Coronary artery (tissue), 2 donors: ENCODE data around the gene SHCBP1L.
"Not testable (repeated sequence)": the region's sequence is repeated elsewhere in the genome, so short reads cannot be mapped to it uniquely, and the experiment has no call there.

Source experiments
- DNase-seq: peaks from one replicate; pipeline ENCODE4 v3.0.0-alpha.2; 2017; ENCODE audit warnings: low spot score
- H3K27ac ChIP-seq, 2 donors: fragments of 200-600 bp; sonication (generic); one replicate each; pipeline ENCODE4 v1.5.1; 2016 to 2019
- H3K4me3 ChIP-seq: fragments of 200-600 bp; sonication (generic); 2 replicates; pipeline ENCODE4 v1.5.1; 2016; ENCODE audit warnings: mild to moderate bottlenecking, moderate library complexity
- TF ChIP-seq, protein P1 (sequence below): fragments of 200-600 bp; sonication (generic); IDR thresholded peaks from one replicate; pipeline ENCODE4 v1.5.1; 2019; ENCODE audit warnings: antibody characterized with exemption

SHCBP1L gene

GRCh38 chr1:182925661-182926060 is 27.3 kb downstream of the SHCBP1L start:
- TF ChIP-seq, protein P1, sequence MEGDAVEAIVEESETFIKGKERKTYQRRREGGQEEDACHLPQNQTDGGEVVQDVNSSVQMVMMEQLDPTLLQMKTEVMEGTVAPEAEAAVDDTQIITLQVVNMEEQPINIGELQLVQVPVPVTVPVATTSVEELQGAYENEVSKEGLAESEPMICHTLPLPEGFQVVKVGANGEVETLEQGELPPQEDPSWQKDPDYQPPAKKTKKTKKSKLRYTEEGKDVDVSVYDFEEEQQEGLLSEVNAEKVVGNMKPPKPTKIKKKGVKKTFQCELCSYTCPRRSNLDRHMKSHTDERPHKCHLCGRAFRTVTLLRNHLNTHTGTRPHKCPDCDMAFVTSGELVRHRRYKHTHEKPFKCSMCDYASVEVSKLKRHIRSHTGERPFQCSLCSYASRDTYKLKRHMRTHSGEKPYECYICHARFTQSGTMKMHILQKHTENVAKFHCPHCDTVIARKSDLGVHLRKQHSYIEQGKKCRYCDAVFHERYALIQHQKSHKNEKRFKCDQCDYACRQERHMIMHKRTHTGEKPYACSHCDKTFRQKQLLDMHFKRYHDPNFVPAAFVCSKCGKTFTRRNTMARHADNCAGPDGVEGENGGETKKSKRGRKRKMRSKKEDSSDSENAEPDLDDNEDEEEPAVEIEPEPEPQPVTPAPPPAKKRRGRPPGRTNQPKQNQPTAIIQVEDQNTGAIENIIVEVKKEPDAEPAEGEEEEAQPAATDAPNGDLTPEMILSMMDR, result no peak
- no peak overlapping the region for H3K27ac ChIP-seq
- H3K4me3 ChIP-seq, result no peak overlapping the region
- no peak for DNase-seq

DNA sequence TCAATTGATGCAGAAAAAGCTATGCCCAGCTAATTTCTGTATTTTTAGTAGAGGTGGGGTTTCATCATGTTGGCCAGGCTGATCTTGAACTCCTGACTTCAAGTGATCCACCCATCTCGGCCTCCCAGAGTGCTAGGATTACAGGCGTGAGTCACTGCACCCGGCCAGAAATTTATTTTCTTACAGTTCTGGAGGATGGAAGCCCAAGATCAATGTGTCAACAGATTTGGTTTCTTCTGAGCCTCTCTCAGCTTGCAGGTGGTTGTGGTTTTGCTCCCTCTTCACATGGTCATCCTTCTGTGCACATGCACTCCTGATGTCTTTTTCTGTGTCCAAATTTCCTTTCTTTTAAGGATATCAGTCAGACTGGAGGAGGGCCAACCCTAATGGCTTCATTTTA is 35.6 kb downstream of the SHCBP1L start:
- Histone ChIP-seq H3K27ac (no peak overlapping the region), H3K4me3 (no peak overlapping the region)
- DNase-seq, result no peak
- TF ChIP-seq, protein P1, result no peak

DNA sequence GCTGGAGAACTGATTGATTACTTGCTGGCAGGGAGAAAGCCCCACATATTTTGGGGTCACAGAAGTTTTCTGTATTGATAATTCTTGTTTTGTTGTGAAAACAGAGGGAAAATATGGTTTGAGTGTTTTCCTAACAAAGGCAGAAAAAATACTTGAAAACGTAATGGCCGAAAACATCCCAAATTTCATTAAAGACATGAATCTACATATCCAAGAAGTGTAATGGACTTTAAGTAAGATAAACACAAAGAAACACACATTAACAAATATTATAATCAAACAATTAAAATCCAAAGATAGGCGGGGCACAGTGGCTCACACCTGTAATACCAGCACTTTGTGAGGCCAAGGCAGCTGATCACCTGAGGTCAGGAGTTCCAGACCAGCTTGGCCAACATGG is 39.6 kb downstream of the SHCBP1L start:
- Histone ChIP-seq H3K4me3 (no peak overlapping the region), H3K27ac (no peak overlapping the region)
- TF ChIP-seq, protein P1, result no peak
- DNase-seq, result no peak

DNA sequence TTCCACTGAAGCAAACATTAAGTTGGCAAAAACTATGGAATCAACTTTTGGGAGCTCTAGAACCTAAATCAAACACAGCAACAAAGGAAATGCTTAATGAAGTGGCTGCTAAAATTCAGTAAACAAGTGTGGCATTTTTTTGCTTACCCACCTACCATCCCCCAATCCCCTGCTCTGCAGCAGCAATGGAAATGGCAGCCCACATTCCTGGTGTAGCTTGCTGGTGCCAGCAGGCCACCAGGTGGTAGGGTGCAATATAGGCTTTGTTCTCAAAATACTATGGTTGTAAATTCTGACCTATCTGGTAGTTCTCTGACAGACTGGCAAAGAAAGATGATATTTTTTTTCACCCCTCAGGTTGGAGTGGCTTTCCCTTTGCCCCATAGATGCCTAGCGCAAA is 42.8 kb downstream of the SHCBP1L start:
- TF ChIP-seq, protein P1, result no peak
- Histone ChIP-seq H3K27ac (no peak overlapping the region), H3K4me3 (no peak overlapping the region)
- no peak for DNase-seq

DNA sequence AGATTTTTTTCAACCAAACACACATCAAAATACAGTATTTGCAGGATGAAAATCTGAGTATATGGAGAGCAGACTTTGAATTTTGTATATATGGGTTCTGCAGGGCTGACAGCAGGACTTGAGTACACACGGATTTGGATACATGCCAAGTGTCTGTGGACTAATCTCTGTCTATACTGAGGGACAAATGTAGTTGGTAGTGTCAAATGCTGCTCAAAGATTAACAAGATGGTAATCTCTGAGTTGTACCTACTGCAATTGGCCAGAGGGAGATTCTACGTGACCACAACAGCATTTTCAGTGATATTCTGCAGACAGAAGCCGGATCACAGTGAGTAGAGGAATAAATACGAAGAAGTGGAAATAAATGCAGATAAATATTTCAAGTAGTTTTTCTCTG is 43.4 kb downstream of the SHCBP1L start:
- no peak overlapping the region for H3K27ac ChIP-seq
- DNase-seq, result no peak
- H3K4me3 ChIP-seq, result no peak overlapping the region
- TF ChIP-seq, protein P1, result no peak

GRCh38 chr1:182905321-182905720 is 47.6 kb downstream of the SHCBP1L start:
- DNase-seq, result no peak
- TF ChIP-seq, protein P1, result no peak
- Histone ChIP-seq H3K27ac (no peak overlapping the region), H3K4me3 (no peak overlapping the region)

DNA sequence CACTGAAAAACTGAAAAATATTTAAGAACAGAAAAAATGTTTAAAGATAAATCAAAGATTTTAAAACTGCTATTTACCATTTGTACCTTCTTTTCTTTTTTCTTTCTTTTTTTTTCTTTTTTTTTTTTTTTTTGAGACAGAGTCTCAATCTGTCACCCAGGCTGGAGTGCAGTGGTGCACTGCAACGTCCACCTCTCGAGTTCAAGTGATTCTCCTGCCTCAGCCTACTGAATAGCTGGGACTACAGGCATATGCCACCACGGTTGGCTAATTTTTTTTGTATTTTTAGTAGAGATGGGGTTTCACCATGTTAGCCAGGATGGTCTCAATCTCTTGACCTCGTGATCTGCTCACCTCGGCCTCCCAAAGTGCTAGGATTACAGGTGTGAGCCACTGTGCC is 51.0 kb downstream of the SHCBP1L start:
- not testable (repeated sequence) for H3K27ac ChIP-seq, H3K4me3 ChIP-seq, DNase-seq

DNA sequence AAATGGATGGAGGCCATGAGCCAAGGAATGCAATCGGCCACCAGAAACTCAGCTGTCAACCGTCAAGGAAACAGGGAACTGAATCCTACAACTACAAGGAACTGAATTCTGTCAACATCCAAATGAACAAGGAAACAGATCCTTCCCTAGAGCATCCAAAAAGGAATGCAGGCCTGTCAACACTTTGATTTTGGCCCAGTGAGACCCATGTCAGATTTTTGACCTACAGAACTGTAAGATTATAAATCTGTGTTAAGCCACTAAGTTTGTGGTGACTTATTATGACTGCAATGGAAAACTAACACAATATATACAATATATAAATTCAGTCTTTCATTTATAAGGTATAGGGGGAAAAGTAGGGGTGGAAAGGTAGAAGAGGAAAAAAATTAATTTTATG is 55.3 kb downstream of the SHCBP1L start:
- Histone ChIP-seq H3K27ac (no peak overlapping the region), H3K4me3 (no peak overlapping the region)
- no peak for DNase-seq
- TF ChIP-seq, protein P1, result no peak
